ENCODE measurements around the gene TIMP3.

Gene TIMP3

GRCh38 chr22:32861330-32861729 is 59.8 kb downstream of the TIMP3 start:
- TF ChIP-seq TOX (CRISPR knock-in tag; IDR thresholded peaks at IDR 0.05; ENCODE audit: borderline replicate concordance) (no peak), BACH2 (CRISPR knock-in tag; IDR thresholded peaks at IDR 0.05; ENCODE audit: borderline replicate concordance) (no peak), CSDC2 (CRISPR knock-in tag; IDR thresholded peaks at IDR 0.05) (no peak), ZFP30 (CRISPR knock-in tag; IDR thresholded peaks at IDR 0.05) (no peak), ZFP3 (CRISPR knock-in tag; IDR thresholded peaks at IDR 0.05) (no peak), SNAI2 (CRISPR knock-in tag; IDR thresholded peaks at IDR 0.05) (no peak), ZNF565 (CRISPR knock-in tag; conservative IDR thresholded peaks at IDR 0.05; ENCODE audit: low read depth) (no peak), ESRRG (CRISPR knock-in tag; IDR thresholded peaks at IDR 0.05) (no peak), GLIS3 (CRISPR knock-in tag; IDR thresholded peaks at IDR 0.05) (no peak), RARB (CRISPR knock-in tag; IDR thresholded peaks at IDR 0.05) (no peak), TCF4 (CRISPR knock-in tag; IDR thresholded peaks at IDR 0.05; ENCODE audit: borderline replicate concordance) (no peak), OSR1 (CRISPR knock-in tag; IDR thresholded peaks at IDR 0.05) (no peak), ARNTL (CRISPR knock-in tag; IDR thresholded peaks at IDR 0.05; ENCODE audit: borderline replicate concordance, low read depth) (no peak), ZNF8 (CRISPR knock-in tag; IDR thresholded peaks at IDR 0.05) (no peak), ZC3H10 (CRISPR knock-in tag; IDR thresholded peaks at IDR 0.05) (no peak)
- TF ChIP-seq, protein P1, sequence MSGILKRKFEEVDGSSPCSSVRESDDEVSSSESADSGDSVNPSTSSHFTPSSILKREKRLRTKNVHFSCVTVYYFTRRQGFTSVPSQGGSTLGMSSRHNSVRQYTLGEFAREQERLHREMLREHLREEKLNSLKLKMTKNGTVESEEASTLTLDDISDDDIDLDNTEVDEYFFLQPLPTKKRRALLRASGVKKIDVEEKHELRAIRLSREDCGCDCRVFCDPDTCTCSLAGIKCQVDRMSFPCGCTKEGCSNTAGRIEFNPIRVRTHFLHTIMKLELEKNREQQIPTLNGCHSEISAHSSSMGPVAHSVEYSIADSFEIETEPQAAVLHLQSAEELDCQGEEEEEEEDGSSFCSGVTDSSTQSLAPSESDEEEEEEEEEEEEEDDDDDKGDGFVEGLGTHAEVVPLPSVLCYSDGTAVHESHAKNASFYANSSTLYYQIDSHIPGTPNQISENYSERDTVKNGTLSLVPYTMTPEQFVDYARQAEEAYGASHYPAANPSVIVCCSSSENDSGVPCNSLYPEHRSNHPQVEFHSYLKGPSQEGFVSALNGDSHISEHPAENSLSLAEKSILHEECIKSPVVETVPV (CRISPR knock-in tag; IDR thresholded peaks at IDR 0.05), result no peak
- TF ChIP-seq, protein P2, sequence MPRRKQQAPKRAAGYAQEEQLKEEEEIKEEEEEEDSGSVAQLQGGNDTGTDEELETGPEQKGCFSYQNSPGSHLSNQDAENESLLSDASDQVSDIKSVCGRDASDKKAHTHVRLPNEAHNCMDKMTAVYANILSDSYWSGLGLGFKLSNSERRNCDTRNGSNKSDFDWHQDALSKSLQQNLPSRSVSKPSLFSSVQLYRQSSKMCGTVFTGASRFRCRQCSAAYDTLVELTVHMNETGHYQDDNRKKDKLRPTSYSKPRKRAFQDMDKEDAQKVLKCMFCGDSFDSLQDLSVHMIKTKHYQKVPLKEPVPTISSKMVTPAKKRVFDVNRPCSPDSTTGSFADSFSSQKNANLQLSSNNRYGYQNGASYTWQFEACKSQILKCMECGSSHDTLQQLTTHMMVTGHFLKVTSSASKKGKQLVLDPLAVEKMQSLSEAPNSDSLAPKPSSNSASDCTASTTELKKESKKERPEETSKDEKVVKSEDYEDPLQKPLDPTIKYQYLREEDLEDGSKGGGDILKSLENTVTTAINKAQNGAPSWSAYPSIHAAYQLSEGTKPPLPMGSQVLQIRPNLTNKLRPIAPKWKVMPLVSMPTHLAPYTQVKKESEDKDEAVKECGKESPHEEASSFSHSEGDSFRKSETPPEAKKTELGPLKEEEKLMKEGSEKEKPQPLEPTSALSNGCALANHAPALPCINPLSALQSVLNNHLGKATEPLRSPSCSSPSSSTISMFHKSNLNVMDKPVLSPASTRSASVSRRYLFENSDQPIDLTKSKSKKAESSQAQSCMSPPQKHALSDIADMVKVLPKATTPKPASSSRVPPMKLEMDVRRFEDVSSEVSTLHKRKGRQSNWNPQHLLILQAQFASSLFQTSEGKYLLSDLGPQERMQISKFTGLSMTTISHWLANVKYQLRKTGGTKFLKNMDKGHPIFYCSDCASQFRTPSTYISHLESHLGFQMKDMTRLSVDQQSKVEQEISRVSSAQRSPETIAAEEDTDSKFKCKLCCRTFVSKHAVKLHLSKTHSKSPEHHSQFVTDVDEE (CRISPR knock-in tag; IDR thresholded peaks at IDR 0.05), result no peak
- TF ChIP-seq, protein P3, sequence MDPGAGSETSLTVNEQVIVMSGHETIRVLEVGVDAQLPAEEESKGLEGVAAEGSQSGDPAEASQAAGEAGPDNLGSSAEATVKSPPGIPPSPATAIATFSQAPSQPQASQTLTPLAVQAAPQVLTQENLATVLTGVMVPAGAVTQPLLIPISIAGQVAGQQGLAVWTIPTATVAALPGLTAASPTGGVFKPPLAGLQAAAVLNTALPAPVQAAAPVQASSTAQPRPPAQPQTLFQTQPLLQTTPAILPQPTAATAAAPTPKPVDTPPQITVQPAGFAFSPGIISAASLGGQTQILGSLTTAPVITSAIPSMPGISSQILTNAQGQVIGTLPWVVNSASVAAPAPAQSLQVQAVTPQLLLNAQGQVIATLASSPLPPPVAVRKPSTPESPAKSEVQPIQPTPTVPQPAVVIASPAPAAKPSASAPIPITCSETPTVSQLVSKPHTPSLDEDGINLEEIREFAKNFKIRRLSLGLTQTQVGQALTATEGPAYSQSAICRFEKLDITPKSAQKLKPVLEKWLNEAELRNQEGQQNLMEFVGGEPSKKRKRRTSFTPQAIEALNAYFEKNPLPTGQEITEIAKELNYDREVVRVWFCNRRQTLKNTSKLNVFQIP (CRISPR knock-in tag; IDR thresholded peaks at IDR 0.05; ENCODE audit: borderline replicate concordance, low read depth), result no peak
- TF ChIP-seq, protein P4, sequence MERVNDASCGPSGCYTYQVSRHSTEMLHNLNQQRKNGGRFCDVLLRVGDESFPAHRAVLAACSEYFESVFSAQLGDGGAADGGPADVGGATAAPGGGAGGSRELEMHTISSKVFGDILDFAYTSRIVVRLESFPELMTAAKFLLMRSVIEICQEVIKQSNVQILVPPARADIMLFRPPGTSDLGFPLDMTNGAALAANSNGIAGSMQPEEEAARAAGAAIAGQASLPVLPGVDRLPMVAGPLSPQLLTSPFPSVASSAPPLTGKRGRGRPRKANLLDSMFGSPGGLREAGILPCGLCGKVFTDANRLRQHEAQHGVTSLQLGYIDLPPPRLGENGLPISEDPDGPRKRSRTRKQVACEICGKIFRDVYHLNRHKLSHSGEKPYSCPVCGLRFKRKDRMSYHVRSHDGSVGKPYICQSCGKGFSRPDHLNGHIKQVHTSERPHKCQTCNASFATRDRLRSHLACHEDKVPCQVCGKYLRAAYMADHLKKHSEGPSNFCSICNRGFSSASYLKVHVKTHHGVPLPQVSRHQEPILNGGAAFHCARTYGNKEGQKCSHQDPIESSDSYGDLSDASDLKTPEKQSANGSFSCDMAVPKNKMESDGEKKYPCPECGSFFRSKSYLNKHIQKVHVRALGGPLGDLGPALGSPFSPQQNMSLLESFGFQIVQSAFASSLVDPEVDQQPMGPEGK (CRISPR knock-in tag; IDR thresholded peaks at IDR 0.05; ENCODE audit: borderline replicate concordance), result no peak
- TF ChIP-seq, protein P5, sequence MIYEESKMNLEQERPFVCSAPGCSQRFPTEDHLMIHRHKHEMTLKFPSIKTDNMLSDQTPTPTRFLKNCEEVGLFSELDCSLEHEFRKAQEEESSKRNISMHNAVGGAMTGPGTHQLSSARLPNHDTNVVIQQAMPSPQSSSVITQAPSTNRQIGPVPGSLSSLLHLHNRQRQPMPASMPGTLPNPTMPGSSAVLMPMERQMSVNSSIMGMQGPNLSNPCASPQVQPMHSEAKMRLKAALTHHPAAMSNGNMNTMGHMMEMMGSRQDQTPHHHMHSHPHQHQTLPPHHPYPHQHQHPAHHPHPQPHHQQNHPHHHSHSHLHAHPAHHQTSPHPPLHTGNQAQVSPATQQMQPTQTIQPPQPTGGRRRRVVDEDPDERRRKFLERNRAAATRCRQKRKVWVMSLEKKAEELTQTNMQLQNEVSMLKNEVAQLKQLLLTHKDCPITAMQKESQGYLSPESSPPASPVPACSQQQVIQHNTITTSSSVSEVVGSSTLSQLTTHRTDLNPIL (CRISPR knock-in tag; IDR thresholded peaks at IDR 0.05; ENCODE audit: low read depth), result no peak

DNA sequence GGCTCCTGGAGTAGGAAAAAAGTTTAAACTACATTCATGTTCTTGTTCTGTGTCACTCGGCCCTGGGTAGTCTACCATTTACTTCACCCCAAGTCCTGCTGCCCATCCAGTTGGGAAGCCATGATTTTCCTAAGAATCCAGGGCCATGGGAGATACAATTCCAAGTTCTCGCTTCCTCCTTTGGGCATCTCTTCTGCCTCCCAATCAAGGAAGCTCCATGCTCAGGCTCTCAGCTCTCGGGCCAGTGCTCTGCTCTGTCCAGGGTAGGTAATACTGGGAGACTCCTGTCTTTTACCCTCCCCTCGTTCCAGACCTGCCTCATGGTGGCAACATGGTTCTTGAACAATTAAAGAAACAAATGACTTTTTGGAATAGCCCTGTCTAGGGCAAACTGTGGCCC is 60.6 kb downstream of the TIMP3 start:
- no peak for ATAC-seq
- no peak for TF ChIP-seq OSR1 (CRISPR knock-in tag; IDR thresholded peaks at IDR 0.05)
- TF ChIP-seq PPARA (CRISPR knock-in tag; IDR thresholded peaks at IDR 0.05; ENCODE audit: borderline replicate concordance), result no peak
- TF ChIP-seq ZC3H10 (CRISPR knock-in tag; IDR thresholded peaks at IDR 0.05), result no peak
- TF ChIP-seq, protein P5 (CRISPR knock-in tag; IDR thresholded peaks at IDR 0.05; ENCODE audit: low read depth), result no peak
- TF ChIP-seq BACH2 (CRISPR knock-in tag; IDR thresholded peaks at IDR 0.05; ENCODE audit: borderline replicate concordance), result no peak
- TF ChIP-seq ZNF70 (CRISPR knock-in tag; IDR thresholded peaks at IDR 0.05), result no peak
- TF ChIP-seq ZFP3 (CRISPR knock-in tag; IDR thresholded peaks at IDR 0.05), result no peak
- TF ChIP-seq, protein P3 (CRISPR knock-in tag; IDR thresholded peaks at IDR 0.05; ENCODE audit: borderline replicate concordance, low read depth), result no peak
- TF ChIP-seq TCF4 (CRISPR knock-in tag; IDR thresholded peaks at IDR 0.05; ENCODE audit: borderline replicate concordance), result no peak
- TF ChIP-seq ZFP30 (CRISPR knock-in tag; IDR thresholded peaks at IDR 0.05), result no peak
- no peak for TF ChIP-seq ZNF565 (CRISPR knock-in tag; conservative IDR thresholded peaks at IDR 0.05; ENCODE audit: low read depth)
- TF ChIP-seq ISL1 (CRISPR knock-in tag; IDR thresholded peaks at IDR 0.05), result no peak
- no peak for TF ChIP-seq GLIS3 (CRISPR knock-in tag; IDR thresholded peaks at IDR 0.05)
- TF ChIP-seq, protein P4 (CRISPR knock-in tag; IDR thresholded peaks at IDR 0.05; ENCODE audit: borderline replicate concordance), result no peak
- no peak for TF ChIP-seq CSDC2 (CRISPR knock-in tag; IDR thresholded peaks at IDR 0.05)
- no peak for TF ChIP-seq TOX (CRISPR knock-in tag; IDR thresholded peaks at IDR 0.05; ENCODE audit: borderline replicate concordance)
- TF ChIP-seq ESRRG (CRISPR knock-in tag; IDR thresholded peaks at IDR 0.05), result no peak
- no peak for TF ChIP-seq ARNTL (CRISPR knock-in tag; IDR thresholded peaks at IDR 0.05; ENCODE audit: borderline replicate concordance, low read depth)

More at GRCh38 chr22:32861330-32861729, 59.8 kb downstream of the TIMP3 start:
- no peak for ATAC-seq

Measured in SK-N-SH treated with all-trans-retinoic acid at 6 μM for 48 hours (cell line).